HG03432 (cell line): ENCODE data around the gene RNU6-1.

Experiments used
- ATAC-seq: cut with Tn5 transposase; IDR thresholded peaks from one replicate; pipeline ENCODE4 v1.9.1; 2021; ENCODE audit warnings: mild to moderate bottlenecking, moderate library complexity; ENCODE audit not compliant: unreplicated experiment

Gene RNU6-1

DNA sequence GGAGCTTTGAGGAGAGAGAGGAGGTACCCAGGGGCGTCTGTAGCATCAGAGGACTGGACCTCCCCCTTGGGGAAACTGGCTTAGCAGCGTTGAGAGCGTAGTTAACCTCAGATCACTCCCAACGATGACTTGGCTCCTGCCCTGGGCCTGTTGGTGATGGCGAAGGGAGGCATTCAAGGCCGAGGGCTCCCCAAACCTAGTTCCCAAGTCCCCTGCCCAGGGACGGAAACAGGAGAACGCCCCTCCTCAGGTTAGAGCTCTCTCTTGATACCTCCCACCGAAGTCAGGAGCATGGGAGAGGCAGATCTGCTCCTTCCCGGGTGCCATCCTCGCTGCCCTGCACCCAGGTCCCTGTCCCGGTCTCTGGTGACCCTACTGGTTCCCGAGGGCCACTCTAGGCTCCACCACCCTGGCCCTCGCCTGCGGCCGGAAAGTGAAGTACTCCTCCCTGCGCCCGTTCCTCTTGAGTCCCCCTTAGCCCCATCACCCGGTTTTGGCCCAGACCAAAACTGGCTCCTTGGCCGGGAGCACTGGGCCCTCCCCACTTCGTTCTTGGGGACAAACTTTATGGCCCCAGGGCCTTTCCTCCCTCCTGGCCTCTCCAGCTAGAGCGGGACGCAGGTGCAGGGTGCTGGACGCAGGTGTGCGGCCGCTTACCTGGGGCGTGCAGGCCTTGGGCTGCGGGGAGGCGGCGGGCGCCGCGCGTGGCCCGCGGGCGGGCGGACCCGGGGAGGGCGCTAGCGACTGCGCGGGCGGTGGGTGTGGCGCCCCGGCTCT, 17.1 kb downstream of the RNU6-1 start:
- ATAC-seq, result no peak

DNA sequence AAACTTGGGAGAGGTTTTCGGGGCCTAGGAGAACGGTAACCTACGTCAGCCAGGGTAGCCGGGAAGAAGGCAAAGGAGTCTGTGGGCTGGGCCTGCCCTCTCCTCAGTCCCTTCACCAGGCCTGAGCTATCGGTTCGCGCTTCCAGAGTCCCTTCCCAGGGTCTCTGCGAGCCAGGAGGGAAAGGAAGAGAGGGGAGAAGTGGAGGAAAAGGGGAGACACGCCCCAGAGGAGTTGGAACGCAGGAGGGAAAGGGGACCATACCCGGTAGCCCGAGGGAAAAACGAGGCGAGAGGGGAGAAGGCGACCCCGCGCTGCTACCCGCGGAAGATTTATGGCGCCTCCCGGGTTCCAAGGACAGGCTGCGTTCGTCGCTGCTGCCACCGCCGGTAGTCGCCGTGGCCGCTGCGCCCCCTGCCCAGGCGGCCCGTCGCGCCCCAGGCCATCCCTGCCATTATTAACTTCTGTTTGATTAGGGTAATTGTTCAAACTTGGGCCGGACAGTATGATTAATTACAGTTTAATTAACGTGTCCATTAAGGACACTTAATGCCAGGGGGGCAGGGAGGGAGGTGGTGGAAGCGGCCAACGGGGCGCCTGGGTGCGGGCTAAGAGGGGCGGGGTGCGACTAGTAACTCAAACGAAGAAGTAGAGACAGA, 17.9 kb downstream of the RNU6-1 start:
- ATAC-seq, result no peak

GRCh38 chr15:67820992-67821783, 18.7 kb downstream of the RNU6-1 start:
- no peak for ATAC-seq

- ATAC-seq, result no peak
Observed at GRCh38 chr15:67820122-67820991, 19.5 kb downstream of the RNU6-1 start.

- ATAC-seq, result no peak
Observed at GRCh38 chr15:67819636-67820035, 20.2 kb downstream of the RNU6-1 start.

DNA sequence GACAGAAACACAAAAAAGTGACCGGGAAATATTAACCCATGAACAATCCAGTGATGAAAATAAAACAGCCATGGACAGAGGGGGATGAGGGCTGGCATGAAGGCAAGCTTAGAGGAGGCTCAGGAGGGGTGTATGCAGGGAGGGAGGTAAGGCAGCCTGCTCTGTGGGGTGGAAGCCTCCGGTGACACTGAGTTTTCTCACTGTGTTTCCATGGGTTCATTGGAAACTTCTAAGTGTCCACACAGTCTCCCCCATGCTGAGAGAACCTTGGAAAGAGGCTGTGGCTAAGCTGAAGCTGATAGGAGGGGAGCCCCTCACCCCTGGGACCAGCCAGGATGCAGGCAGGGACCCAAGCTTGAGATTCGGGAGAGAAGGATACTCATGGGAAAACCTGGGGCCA, 21.4 kb downstream of the RNU6-1 start:
- ATAC-seq, result no peak

- no peak for ATAC-seq
Observed at GRCh38 chr15:67816668-67817067, 23.2 kb downstream of the RNU6-1 start.

- ATAC-seq, result no peak
Observed at GRCh38 chr15:67815036-67815592, 24.7 kb downstream of the RNU6-1 start.

DNA sequence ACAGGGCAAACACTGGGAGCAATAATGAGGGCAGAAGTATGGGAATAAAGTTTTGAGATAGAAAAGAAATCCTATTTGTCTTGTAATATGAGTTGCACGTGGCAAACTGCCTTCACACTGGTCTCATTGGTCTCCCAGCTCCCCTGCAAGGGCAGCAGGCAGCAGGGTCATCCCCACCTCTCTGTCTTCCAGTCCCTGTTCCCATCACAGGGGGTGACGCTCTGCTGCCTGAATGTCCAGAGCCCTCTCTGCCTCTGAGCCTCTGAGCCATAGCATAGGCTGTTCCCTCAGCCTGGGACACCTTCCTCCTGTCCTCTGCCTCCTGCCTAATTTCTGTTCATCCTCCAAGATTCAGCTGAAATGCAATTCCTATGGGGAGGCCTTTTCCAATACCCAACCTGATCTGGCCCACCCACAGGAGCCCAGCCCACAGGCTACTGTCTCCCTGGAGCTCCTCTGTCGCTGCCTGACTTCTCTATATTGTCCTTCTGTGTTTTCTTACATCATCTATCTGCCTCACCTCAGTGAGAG, 26.7 kb downstream of the RNU6-1 start:
- no peak for ATAC-seq

DNA sequence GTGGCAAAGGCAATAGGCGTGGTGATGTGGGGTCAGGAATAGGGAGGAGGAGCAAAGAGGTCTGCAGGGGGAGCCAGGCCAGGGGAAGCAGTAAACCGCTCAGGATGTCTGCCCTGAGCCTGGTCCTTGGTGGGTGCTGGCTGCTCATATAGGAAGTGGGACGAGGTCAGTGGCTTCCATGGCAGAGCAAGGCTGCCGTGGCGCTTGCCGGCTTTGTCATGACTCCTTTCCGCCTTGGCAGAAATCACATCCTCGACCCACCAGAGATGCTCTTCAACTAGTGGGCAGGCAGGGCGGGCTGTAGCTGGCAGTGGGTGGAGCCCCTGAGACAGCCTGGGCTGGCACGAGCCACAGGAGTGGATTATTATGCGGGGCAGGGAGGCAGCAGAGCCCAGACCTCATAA, 27.6 kb downstream of the RNU6-1 start:
- no peak for ATAC-seq

- no peak for ATAC-seq
Observed at GRCh38 chr15:67809866-67810265, 30.0 kb downstream of the RNU6-1 start.

- no peak for ATAC-seq
Observed at GRCh38 chr15:67809441-67809840, 30.4 kb downstream of the RNU6-1 start.

DNA sequence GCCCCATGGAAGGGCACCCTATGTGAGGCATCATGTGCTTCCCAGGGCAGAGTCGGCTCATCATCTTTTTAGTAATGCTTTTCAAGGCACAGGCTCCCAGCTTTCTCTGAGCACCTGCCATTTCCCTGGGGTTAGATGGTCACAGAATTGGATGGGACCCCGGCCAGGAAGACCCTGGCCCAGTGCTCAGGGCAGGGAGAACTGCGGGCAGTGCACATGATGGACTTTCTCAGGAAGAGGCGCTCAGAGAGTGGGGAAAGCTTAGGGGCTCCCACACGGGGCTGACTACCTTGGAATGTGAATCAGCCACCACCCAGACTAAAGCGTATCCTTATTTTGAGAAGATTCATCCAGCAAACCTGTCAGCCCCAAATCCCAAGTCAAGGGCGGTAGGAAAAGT, 31.0 kb downstream of the RNU6-1 start:
- ATAC-seq, result no peak

DNA sequence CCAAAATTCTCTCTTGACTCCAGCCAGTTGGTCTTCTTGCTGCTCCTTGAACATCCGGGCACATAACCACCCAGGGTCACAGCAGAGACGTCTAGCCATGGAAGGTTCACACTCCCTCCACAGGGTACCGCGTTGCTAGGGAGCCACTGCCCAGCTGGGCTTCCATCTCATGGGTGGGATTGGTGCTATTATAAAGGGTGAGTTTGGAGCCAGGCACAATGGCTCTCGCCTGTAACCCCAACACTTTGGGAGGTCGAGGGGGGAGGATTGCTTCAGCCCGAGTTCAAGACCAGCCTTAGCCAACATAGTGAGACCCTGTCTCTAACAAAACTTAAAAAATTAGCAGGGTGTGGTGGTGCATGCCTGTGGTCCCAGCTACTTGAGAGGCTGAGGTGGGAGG, 32.0 kb downstream of the RNU6-1 start:
- no peak for ATAC-seq

GRCh38 chr15:67807141-67807540, 32.7 kb downstream of the RNU6-1 start:
- no peak for ATAC-seq

DNA sequence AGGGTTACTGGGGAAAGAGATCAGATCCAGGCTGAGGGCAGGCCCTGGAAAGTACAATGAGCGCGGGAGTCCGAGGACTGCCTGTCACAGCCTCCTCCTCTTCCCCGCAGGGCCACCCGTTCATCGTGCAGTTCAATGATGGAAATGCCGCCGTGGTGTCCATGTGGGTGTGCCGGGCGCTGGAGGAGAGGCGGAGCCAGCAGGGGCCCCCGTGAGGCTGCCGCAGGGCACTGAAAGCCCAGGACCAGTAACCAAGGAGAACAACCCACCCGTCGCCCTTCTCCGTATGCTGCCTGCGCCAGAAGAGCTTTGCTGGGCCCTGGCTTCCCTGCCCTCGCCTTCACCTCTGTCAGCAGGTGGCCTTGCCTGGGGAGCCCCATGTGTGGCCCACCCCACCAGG, 33.3 kb downstream of the RNU6-1 start:
- ATAC-seq, result no peak

GRCh38 chr15:67805666-67806516, 34.0 kb downstream of the RNU6-1 start:
- ATAC-seq, result no peak

DNA sequence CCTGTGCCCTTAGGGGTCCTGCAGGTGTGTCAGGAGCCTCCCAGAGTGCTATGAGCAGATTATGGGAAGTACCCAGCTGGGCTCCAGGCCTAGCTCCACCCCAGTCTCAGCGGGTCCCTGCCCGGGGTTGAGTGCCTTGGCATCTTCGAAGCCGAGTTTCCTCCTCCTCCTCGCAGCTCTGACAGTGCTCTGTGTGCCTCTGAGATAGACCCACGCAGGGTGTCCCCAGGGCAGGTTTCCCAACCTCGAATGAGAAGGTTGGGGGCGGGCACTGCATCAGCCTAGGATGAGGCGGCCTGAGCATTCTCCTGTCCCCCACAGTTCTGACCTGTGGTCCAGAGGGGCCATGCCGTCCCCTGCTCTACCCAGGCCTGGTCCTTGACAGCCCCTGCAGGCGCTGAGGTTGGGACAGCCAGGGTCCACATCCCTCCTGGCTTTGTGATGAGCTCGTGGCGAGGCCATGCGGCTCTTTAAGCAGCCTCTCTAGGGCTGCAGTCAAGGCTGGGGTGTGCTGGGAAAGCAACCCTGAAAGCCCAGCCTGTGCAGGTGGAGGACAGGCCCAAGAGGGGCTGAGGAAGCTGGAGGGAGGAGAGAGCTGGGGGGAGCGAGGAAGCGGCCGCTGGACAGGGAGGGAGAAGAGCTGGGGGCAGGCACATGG, 34.7 kb downstream of the RNU6-1 start:
- no peak for ATAC-seq
